Upper lobe of left lung (tissue), 6 donors: Measurements from ENCODE around the gene GALNT7. TPM values are rescaled to one million over a fixed set of nuclear protein-coding genes. Genes with fewer than 3 reads are reported as not detected.
A peak's percentile ranks its signal among the peaks of the same experiment; 100 is the strongest.

Source experiments
- ATAC-seq, 2 donors: fragments of 200-7000 bp; cut with Tn5 transposase; one replicate each; pipeline ENCODE4 v1.9.1; 2022; ENCODE audit warnings: mild to moderate bottlenecking in 2 of 2, moderate library complexity in 2 of 2; ENCODE audit not compliant: low FRiP score in 2 of 2
- DNase-seq, 2 donors: peaks; one replicate each; pipeline ENCODE4 v3.0.0-alpha.2; 2019 to 2020
- H3K27ac ChIP-seq, 4 donors: fragments of 200-600 bp; sonication (generic); one replicate each; pipeline ENCODE4 v1.5.1; 2016 to 2019
- H3K27me3 ChIP-seq, 4 donors: fragments of 200-600 bp; sonication (generic); one replicate each; pipeline ENCODE4 v1.5.1; 2017 to 2019
- H3K36me3 ChIP-seq, 4 donors: fragments of 200-600 bp; sonication (generic); one replicate each; pipeline ENCODE4 v1.5.1; 2016 to 2019
- H3K4me1 ChIP-seq, 4 donors: fragments of 200-600 bp; sonication (generic); one replicate each; pipeline ENCODE4 v1.5.1; 2018 to 2019
- H3K4me3 ChIP-seq, 4 donors: fragments of 200-600 bp; sonication (generic); one replicate each; pipeline ENCODE4 v1.5.1; 2017 to 2019; ENCODE audit warnings: mild to moderate bottlenecking in 2 of 4, moderate library complexity in 1 of 4
- H3K9me3 ChIP-seq, 4 donors: fragments of 200-600 bp; sonication (generic); one replicate each; pipeline ENCODE4 v1.5.1; 2018 to 2019
- EP300 ChIP-seq, 4 donors: sonication (generic); formaldehyde crosslinking; IDR thresholded peaks; one replicate each; pipeline ENCODE4 v1.5.1; 2017; ENCODE audit warnings: antibody characterized with exemption in 4 of 4, control low read depth in 2 of 4
- POLR2A ChIP-seq, 4 donors: fragments of 450-650 bp; IDR thresholded peaks; one replicate each; pipeline ENCODE4 v1.5.1; 2016 to 2017; ENCODE audit warnings: antibody characterized with exemption in 4 of 4, mild to moderate bottlenecking in 2 of 4
- POLR2AphosphoS5 ChIP-seq, 2 donors: sonication (generic); formaldehyde crosslinking; IDR thresholded peaks; one replicate each; pipeline ENCODE4 v1.5.1; 2017; ENCODE audit warnings: antibody characterized with exemption in 2 of 2
- WGBS, 2 donors: methylation state at CpG; one replicate each; pipeline ENCODE4 v1.1.5; 2017 to 2018; 5-methylcytosine and 5-hydroxymethylcytosine counted together
- total RNA-seq, 6 donors: library from RNA; depleted of rRNA in 4 of 6; stranded (reverse); fragments of >200 nt in 4 of 6; gene quantifications; one replicate each; pipeline versions ENCODE4 v1.1.0 to v1.2.1, GENCODE V29; 2016 to 2021
- TF ChIP-seq, protein P1 (sequence below), 6 experiments: fragments of 450-650 bp in 4 of 6; fragments of 200-600 bp in 2 of 6; sonication (generic) in 2 of 6; IDR thresholded peaks; one replicate each; pipeline ENCODE4 v1.5.1; 2016 to 2019; ENCODE audit warnings: antibody characterized with exemption in 6 of 6
- donor health status: DM: no; HTN: no; CAD: no; lungs with moderate emphysema.
- donor health status: DM: no; HTN: yes; CAD: no; lungs with severe emphysema.

GALNT7 gene
- total RNA-seq, 6 donors from 2014 or later, result 5.0 to 68.1 (median 20.1) TPM

DNA sequence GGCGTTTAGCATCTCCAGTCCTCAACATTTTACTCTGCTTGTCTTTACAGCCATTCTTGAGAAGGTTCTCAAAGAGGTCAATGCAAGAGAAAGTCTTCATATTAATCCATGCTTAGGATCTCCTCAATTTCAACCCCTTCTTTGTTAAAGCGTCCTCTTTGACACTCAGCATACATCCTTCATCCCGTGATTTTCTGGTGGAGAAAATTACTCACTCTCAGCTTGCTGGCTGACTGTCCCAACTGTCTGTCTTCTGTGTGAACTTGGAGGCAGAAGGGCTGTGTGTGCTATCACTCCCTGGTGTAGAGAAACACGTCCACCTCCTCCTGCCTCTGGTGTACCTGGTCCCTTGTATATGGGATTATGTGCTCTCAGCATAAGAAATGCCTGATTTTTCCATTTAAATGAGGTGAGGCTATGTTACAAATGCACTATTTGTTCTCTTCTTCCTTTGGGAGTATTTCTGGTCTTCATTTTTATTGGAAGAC is 57.8 kb downstream of the GALNT7 start:
- no peaks in the 10 kb centered on the region for H3K36me3 ChIP-seq
- no peak overlapping the region for H3K4me3 ChIP-seq
- H3K4me1 ChIP-seq, result peaks cover 0 to 6% (median 2%) of the 10 kb centered on the region in 4 donors
- no peak for TF ChIP-seq POLR2A (IDR thresholded peaks at IDR 0.05)
- no peak for TF ChIP-seq POLR2AphosphoS5 (IDR thresholded peaks at IDR 0.05)
- no peak for TF ChIP-seq EP300 (IDR thresholded peaks at IDR 0.05)
- TF ChIP-seq, protein P1, sequence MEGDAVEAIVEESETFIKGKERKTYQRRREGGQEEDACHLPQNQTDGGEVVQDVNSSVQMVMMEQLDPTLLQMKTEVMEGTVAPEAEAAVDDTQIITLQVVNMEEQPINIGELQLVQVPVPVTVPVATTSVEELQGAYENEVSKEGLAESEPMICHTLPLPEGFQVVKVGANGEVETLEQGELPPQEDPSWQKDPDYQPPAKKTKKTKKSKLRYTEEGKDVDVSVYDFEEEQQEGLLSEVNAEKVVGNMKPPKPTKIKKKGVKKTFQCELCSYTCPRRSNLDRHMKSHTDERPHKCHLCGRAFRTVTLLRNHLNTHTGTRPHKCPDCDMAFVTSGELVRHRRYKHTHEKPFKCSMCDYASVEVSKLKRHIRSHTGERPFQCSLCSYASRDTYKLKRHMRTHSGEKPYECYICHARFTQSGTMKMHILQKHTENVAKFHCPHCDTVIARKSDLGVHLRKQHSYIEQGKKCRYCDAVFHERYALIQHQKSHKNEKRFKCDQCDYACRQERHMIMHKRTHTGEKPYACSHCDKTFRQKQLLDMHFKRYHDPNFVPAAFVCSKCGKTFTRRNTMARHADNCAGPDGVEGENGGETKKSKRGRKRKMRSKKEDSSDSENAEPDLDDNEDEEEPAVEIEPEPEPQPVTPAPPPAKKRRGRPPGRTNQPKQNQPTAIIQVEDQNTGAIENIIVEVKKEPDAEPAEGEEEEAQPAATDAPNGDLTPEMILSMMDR (IDR thresholded peaks at IDR 0.05), result no peak
- H3K9me3 ChIP-seq, result no peaks in the 10 kb centered on the region
- no peak overlapping the region for H3K27ac ChIP-seq
- 92% methylated on average over 4 of the region's 4 CpGs for WGBS, 2 donors
- H3K27me3 ChIP-seq, result no peaks in the 10 kb centered on the region
- ATAC-seq (no peak), DNase-seq (no peak)

DNA sequence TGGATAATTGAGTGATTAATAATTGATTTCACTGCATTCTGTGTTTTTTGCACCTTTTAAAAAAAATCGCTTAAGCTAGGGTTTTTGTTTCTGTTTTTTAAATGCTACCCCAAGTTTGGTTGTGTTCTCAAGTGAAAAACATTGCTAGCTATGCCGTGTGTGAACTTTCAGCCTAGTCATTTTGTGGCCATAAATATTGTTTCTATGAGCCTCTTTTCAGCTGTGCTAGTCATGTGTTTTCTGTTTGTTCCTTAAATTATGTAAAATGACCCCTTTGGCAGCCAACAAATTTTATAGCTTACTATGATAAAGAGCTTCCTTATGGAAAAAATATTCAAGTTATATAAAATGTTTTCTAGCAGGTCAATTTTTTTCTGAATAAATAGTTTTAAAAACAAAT is 59.1 kb downstream of the GALNT7 start:
- 72 to 78% methylated on average over 2 of the region's 2 CpGs for WGBS, 2 donors
- H3K36me3 ChIP-seq, result no peaks in the 10 kb centered on the region
- H3K27me3 ChIP-seq, result no peaks in the 10 kb centered on the region
- H3K9me3 ChIP-seq, result no peaks in the 10 kb centered on the region
- H3K4me3 ChIP-seq, result no peak overlapping the region
- no peak for ATAC-seq
- peaks cover 0 to 6% (median 5%) of the 10 kb centered on the region in 4 donors for H3K4me1 ChIP-seq
- H3K27ac ChIP-seq, result no peak overlapping the region
- TF ChIP-seq, protein P1 (IDR thresholded peaks at IDR 0.05), result no peak
- TF ChIP-seq EP300 (IDR thresholded peaks at IDR 0.05) (no peak), POLR2AphosphoS5 (IDR thresholded peaks at IDR 0.05) (no peak), POLR2A (IDR thresholded peaks at IDR 0.05) (no peak)
- DNase-seq, result no peak

- Histone ChIP-seq H3K9me3 (no peaks in the 10 kb centered on the region), H3K36me3 (no peaks in the 10 kb centered on the region), H3K4me1 (peaks cover 0 to 6% (median 5%) of the 10 kb centered on the region in 4 donors), H3K4me3 (no peak overlapping the region), H3K27me3 (no peaks in the 10 kb centered on the region), H3K27ac (no peak overlapping the region)
- ATAC-seq (no peak), DNase-seq (no peak)
- TF ChIP-seq, protein P1 (IDR thresholded peaks at IDR 0.05), result no peak
- TF ChIP-seq POLR2AphosphoS5 (IDR thresholded peaks at IDR 0.05) (no peak), POLR2A (IDR thresholded peaks at IDR 0.05) (no peak), EP300 (IDR thresholded peaks at IDR 0.05) (no peak)
These were observed 61.5 kb downstream of the GALNT7 start for GRCh38 chr4:173230062-173230461.

GRCh38 chr4:173231916-173232315 is 63.3 kb downstream of the GALNT7 start:
- Histone ChIP-seq H3K9me3 (no peaks in the 10 kb centered on the region), H3K4me1 (peaks cover 0 to 6% (median 5%) of the 10 kb centered on the region in 4 donors), H3K27ac (no peak overlapping the region), H3K36me3 (no peaks in the 10 kb centered on the region), H3K27me3 (no peaks in the 10 kb centered on the region), H3K4me3 (no peak overlapping the region)
- no peak for TF ChIP-seq EP300 (IDR thresholded peaks at IDR 0.05)
- TF ChIP-seq, protein P1 (IDR thresholded peaks at IDR 0.05), result peak in 2 of 6 experiments; percentile 23 to 33
- ATAC-seq (peak; percentile 43 to 73), DNase-seq (no peak)
- 44 to 68% methylated on average over 1 of the region's 1 CpG for WGBS, 2 donors

DNA sequence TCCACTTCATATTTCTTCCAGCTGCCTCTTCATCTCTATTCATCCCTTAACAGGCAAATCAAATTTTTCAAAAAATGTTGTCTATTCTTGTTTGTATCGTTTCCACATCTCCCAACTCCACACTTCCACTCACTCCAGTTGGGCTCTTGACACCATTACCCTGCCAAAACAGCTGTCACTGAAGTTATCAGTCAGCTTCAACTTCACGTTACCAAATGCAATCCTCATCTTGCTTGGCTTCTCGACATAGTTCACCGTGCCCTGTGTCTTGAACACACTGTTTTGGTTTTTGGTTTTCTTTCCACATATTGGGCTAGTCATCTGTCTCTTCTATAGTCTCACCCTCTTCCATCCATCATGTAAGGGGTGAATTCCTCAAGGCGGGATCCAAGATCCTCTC is 65.2 kb downstream of the GALNT7 start:
- no peak overlapping the region for H3K27ac ChIP-seq
- ATAC-seq (no peak), DNase-seq (no peak)
- H3K27me3 ChIP-seq, result no peaks in the 10 kb centered on the region
- no peak overlapping the region for H3K4me3 ChIP-seq
- TF ChIP-seq POLR2AphosphoS5 (IDR thresholded peaks at IDR 0.05) (no peak), EP300 (IDR thresholded peaks at IDR 0.05) (no peak), POLR2A (IDR thresholded peaks at IDR 0.05) (no peak)
- TF ChIP-seq, protein P1 (IDR thresholded peaks at IDR 0.05), result no peak
- H3K4me1 ChIP-seq, result peaks cover 0 to 6% (median 5%) of the 10 kb centered on the region in 4 donors
- 85 to 86% methylated on average over 5 of the region's 5 CpGs for WGBS, 2 donors
- H3K9me3 ChIP-seq, result no peaks in the 10 kb centered on the region
- H3K36me3 ChIP-seq, result no peaks in the 10 kb centered on the region
